SHP77 (cell line): ENCODE data around the gene PIGZ.

Experiments
- DNase-seq, 2 experiments: peaks; one replicate each; lab custom pipeline; 2025; lab: John Stamatoyannopoulos, UW

PIGZ gene

GRCh38 chr3:196983186-196983585 is 14.6 kb upstream of the PIGZ start:
- DNase-seq = no peak

- DNase-seq = no peak
Measured at GRCh38 chr3:196981657-196982056, 13.0 kb upstream of the PIGZ start.

GRCh38 chr3:196979545-196979944 is 10.9 kb upstream of the PIGZ start:
- no peak for DNase-seq

- DNase-seq = no peak
Measured at GRCh38 chr3:196976941-196977340, 8.3 kb upstream of the PIGZ start.

- no peak for DNase-seq
Measured at GRCh38 chr3:196975349-196975748, 6.7 kb upstream of the PIGZ start.

- DNase-seq = no peak
Measured at GRCh38 chr3:196974661-196975060, 6.0 kb upstream of the PIGZ start.

GRCh38 chr3:196971094-196971698 is 2.6 kb upstream of the PIGZ start:
- no peak for DNase-seq

- DNase-seq = no peak
Measured at GRCh38 chr3:196970547-196971093, 2.0 kb upstream of the PIGZ start.

GRCh38 chr3:196969660-196970546 is 1.3 kb upstream of the PIGZ start:
- DNase-seq = no peak

GRCh38 chr3:196969134-196969659 is 564 bp upstream of the PIGZ start:
- no peak for DNase-seq

- no peak for DNase-seq
Measured at GRCh38 chr3:196967412-196968232, 1.0 kb downstream of the PIGZ start.

GRCh38 chr3:196966526-196967401 is 1.9 kb downstream of the PIGZ start:
- DNase-seq = no peak

- no peak for DNase-seq
Measured at GRCh38 chr3:196965804-196966173, 2.8 kb downstream of the PIGZ start.

GRCh38 chr3:196965112-196965803 is 3.4 kb downstream of the PIGZ start:
- no peak for DNase-seq

- no peak for DNase-seq
Measured at GRCh38 chr3:196963631-196963953, 5.0 kb downstream of the PIGZ start.

- DNase-seq = no peak
Measured at GRCh38 chr3:196962930-196963630, 5.6 kb downstream of the PIGZ start.

- no peak for DNase-seq
Measured at GRCh38 chr3:196962108-196962929, 6.3 kb downstream of the PIGZ start.

GRCh38 chr3:196954832-196955231 is 13.8 kb downstream of the PIGZ start:
- DNase-seq = no peak

GRCh38 chr3:196951371-196951770 is 17.3 kb downstream of the PIGZ start:
- DNase-seq = no peak
